Fibroblast of villous mesenchyme (primary cell): ENCODE results near the gene ANK3. TPM values are rescaled to one million over a fixed set of nuclear protein-coding genes. Genes with fewer than 3 reads are reported as not detected.

Source experiments
- DNase-seq: peaks from one replicate; pipeline ENCODE4 v3.0.0-alpha.2; 2010; ENCODE audit warnings: low read depth
- H3K4me3 ChIP-seq: 2 replicates; pipeline ENCODE4 v1.5.1; 2011; ENCODE audit warnings: low read depth, mild to moderate bottlenecking, low read length
- CTCF ChIP-seq: IDR thresholded peaks from 2 replicates; pipeline ENCODE4 v1.5.1; 2012; ENCODE audit warnings: low read depth, mild to moderate bottlenecking, low read length; ENCODE audit not compliant: insufficient read depth
- total RNA-seq: library from RNA; depleted of rRNA; stranded (reverse); fragments of >200 nt; gene quantifications from 2 replicates; pipeline ENCODE4 v1.2.3, GENCODE V29; 2012

ANK3 gene
- total RNA-seq, 1 donor, result 1.3 TPM

GRCh38 chr10:60335708-60336107 is 54.0 kb downstream of the ANK3 start:
- no peak overlapping the region for H3K4me3 ChIP-seq
- DNase-seq, result no peak
- peak; percentile 32 for TF ChIP-seq CTCF

- no peak overlapping the region for H3K4me3 ChIP-seq
- DNase-seq, result no peak
- no peak for TF ChIP-seq CTCF
These were observed 54.7 kb downstream of the ANK3 start for GRCh38 chr10:60334991-60335390.

- DNase-seq, result no peak
- no peak overlapping the region for H3K4me3 ChIP-seq
- TF ChIP-seq CTCF, result no peak
These were observed 57.3 kb downstream of the ANK3 start for GRCh38 chr10:60332371-60332770.

- no peak overlapping the region for H3K4me3 ChIP-seq
- no peak for TF ChIP-seq CTCF
- DNase-seq, result no peak
These were observed 57.8 kb downstream of the ANK3 start for GRCh38 chr10:60331886-60332285.

- no peak for TF ChIP-seq CTCF
- DNase-seq, result peak; percentile 22
- H3K4me3 ChIP-seq, result no peak overlapping the region
These were observed 66.5 kb downstream of the ANK3 start for GRCh38 chr10:60323162-60323561.

GRCh38 chr10:60320666-60321065 is 69.0 kb downstream of the ANK3 start:
- TF ChIP-seq CTCF, result no peak
- H3K4me3 ChIP-seq, result no peak overlapping the region
- DNase-seq, result no peak

- no peak for TF ChIP-seq CTCF
- DNase-seq, result no peak
These were observed 73.6 kb downstream of the ANK3 start for GRCh38 chr10:60316029-60316428.

More at GRCh38 chr10:60316029-60316428, 73.6 kb downstream of the ANK3 start:
- no peak overlapping the region for H3K4me3 ChIP-seq
